Left ventricle myocardium inferior (tissue), 1 donor: Measurements from ENCODE around the gene USP44. TPM values are rescaled to one million over a fixed set of nuclear protein-coding genes. Genes with fewer than 3 reads are reported as not detected.
"Not testable (repeated sequence)": the region's sequence is repeated elsewhere in the genome, so short reads cannot be mapped to it uniquely, and the experiment has no call there.

Source experiments
- DNase-seq: peaks from one replicate; pipeline ENCODE4 v3.0.0-alpha.2; 2020
- H3K27ac ChIP-seq: fragments of 200-600 bp; replicated peaks from 2 replicates; pipeline ENCODE4 v1.8.0; 2021
- H3K27me3 ChIP-seq: fragments of 200-600 bp; 2 replicates; pipeline ENCODE4 v1.8.0; 2021; ENCODE audit warnings: low read depth
- H3K36me3 ChIP-seq: fragments of 200-600 bp; 2 replicates; pipeline ENCODE4 v1.8.0; 2021
- H3K4me1 ChIP-seq: fragments of 200-600 bp; 2 replicates; pipeline ENCODE4 v1.8.0; 2021
- H3K4me3 ChIP-seq: fragments of 200-600 bp; 2 replicates; pipeline ENCODE4 v1.8.0; 2021; ENCODE audit warnings: mild to moderate bottlenecking, moderate library complexity
- H3K9me3 ChIP-seq: fragments of 200-600 bp; replicated peaks from 2 replicates; pipeline ENCODE4 v1.8.0; 2021
- CTCF ChIP-seq: fragments of 200-600 bp; IDR thresholded peaks from 2 replicates; pipeline ENCODE4 v1.8.0; 2021; ENCODE audit warnings: antibody characterized with exemption, mild to moderate bottlenecking, borderline replicate concordance
- intact Hi-C: fragments of 100-400 bp; cut with micrococcal nuclease; formaldehyde crosslinking; loops from one replicate; pipeline ENCODE4 v1.11.0; 2022
- total RNA-seq: library from RNA; stranded (reverse); fragmentation: NEBNext Ultra II Directional; extraction: Animal tissue kit (Norgen Biotek cat#: 25700); gene quantifications from one replicate; pipeline ENCODE4 v1.2.1, GENCODE V29; 2021
- donor health status: DM: no; HTN: yes; CAD: no; lungs with severe emphysema.

The USP44 gene
- total RNA-seq, 1 donor from 2014 or later: 0.80 TPM

- intact Hi-C loops: no loop called here
- Histone ChIP-seq H3K27me3 (no peaks in the 10 kb centered on the region), H3K4me3 (no peak overlapping the region), H3K4me1 (peaks cover 38% of the 10 kb centered on the region), H3K9me3 (no peaks in the 10 kb centered on the region), H3K36me3 (peaks cover 55% of the 10 kb centered on the region), H3K27ac (no peak overlapping the region)
- DNase-seq: no peak
- no peak for TF ChIP-seq CTCF
These were observed 66.8 kb downstream of the USP44 start for GRCh38 chr12:95484524-95484923.

GRCh38 chr12:95482564-95482963, 68.7 kb downstream of the USP44 start:
- Histone ChIP-seq H3K4me1 (peaks cover 51% of the 10 kb centered on the region), H3K36me3 (peaks cover 57% of the 10 kb centered on the region)
- H3K27me3 ChIP-seq, H3K9me3 ChIP-seq, H3K4me3 ChIP-seq, H3K27ac ChIP-seq, DNase-seq, intact Hi-C loops: not testable (repeated sequence)

- no peak for TF ChIP-seq CTCF
- intact Hi-C loops: no loop called here
- Histone ChIP-seq H3K27me3 (no peaks in the 10 kb centered on the region), H3K4me3 (no peak overlapping the region), H3K9me3 (no peaks in the 10 kb centered on the region), H3K4me1 (peaks cover 51% of the 10 kb centered on the region), H3K36me3 (peaks cover 57% of the 10 kb centered on the region), H3K27ac (peak overlapping the region; percentile 8)
- DNase-seq: no peak
These were observed 69.4 kb downstream of the USP44 start for GRCh38 chr12:95481888-95482287.

GRCh38 chr12:95481072-95481471, 70.2 kb downstream of the USP44 start:
- intact Hi-C loops: no loop called here
- H3K36me3 ChIP-seq: peaks cover 57% of the 10 kb centered on the region
- DNase-seq: no peak
- peak overlapping the region; percentile 8 for H3K27ac ChIP-seq
- no peaks in the 10 kb centered on the region for H3K9me3 ChIP-seq
- H3K4me3 ChIP-seq: no peak overlapping the region
- TF ChIP-seq CTCF: no peak
- H3K4me1 ChIP-seq: peaks cover 53% of the 10 kb centered on the region
- H3K27me3 ChIP-seq: no peaks in the 10 kb centered on the region

- H3K9me3 ChIP-seq: no peaks in the 10 kb centered on the region
- intact Hi-C loops: no loop called here
- H3K4me1 ChIP-seq: peaks cover 62% of the 10 kb centered on the region
- TF ChIP-seq CTCF: no peak
- no peak overlapping the region for H3K27ac ChIP-seq
- peaks cover 53% of the 10 kb centered on the region for H3K36me3 ChIP-seq
- no peak overlapping the region for H3K4me3 ChIP-seq
- no peak for DNase-seq
- no peaks in the 10 kb centered on the region for H3K27me3 ChIP-seq
These were observed 71.0 kb downstream of the USP44 start for GRCh38 chr12:95480230-95480629.

GRCh38 chr12:95474660-95474958, 76.7 kb downstream of the USP44 start:
- Histone ChIP-seq H3K4me3 (peak overlapping the region; percentile 94), H3K9me3 (no peaks in the 10 kb centered on the region), H3K27me3 (no peaks in the 10 kb centered on the region), H3K4me1 (peaks cover 44% of the 10 kb centered on the region), H3K27ac (peak overlapping the region; percentile 95), H3K36me3 (peaks cover 32% of the 10 kb centered on the region)
- DNase-seq: no peak
- TF ChIP-seq CTCF: no peak
- intact Hi-C loops: no loop called here
